Esophagus squamous epithelium (tissue), 4 donors: ENCODE results near the gene TAP1.
A peak's percentile ranks its signal among the peaks of the same experiment; 100 is the strongest.

Experiments
- POLR2A ChIP-seq, 4 donors: fragments of 450-650 bp; IDR thresholded peaks; one replicate each; pipeline ENCODE4 v1.6.1; 2017; ENCODE audit warnings: antibody characterized with exemption in 4 of 4, mild to moderate bottlenecking in 4 of 4, moderate library complexity in 3 of 4
- TF ChIP-seq, protein P1 (sequence below), 6 experiments: fragments of 450-650 bp in 4 of 6; fragments of 200-600 bp in 2 of 6; sonication (generic) in 2 of 6; IDR thresholded peaks; one replicate each; pipeline ENCODE4 v1.5.1; 2016 to 2019; ENCODE audit warnings: antibody characterized with exemption in 6 of 6, mild to moderate bottlenecking in 4 of 6, moderate library complexity in 4 of 6

DNA sequence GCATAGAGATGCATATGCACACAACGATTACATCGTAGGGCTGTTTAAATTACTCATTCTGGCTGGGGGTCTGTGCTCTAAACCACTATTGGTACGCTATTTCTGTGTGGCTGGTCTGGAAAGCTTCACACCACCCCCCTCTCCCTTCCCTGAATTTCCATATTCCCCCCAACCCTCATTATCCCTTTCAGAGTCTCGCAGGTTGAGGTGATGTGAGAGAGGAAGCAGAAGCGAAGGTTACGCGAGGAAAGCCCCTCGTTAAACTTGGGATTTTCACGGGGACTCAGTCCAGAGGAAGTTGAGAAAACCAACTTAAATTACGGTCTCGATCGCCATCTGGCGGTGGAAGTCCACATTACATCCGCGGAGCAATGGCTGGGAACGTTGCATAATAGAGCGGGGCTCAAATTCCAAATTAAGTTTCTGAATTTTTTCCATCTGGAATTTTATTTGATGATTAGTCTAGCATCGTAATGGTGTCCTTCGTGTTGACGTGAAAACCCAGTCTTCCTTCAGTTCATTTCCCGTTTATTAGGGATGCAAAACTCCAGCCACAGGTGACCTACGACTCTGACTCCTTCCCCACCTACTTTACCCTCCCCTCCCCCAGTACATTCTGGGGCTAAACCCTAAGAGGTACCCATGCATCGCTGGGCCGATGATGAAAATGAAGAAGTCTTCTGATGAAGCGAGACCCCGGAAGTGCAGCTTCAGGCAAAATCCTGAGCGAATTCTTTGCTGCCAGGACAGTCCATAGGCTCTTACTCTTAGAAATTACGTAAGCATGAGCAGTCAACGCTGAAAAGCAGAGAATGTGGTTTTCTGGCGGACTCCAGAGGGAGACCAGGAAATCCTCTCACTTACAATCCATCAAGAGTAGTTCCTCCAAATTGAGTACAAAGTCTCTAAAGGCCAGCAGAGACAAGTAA, 56.4 kb downstream of the TAP1 start:
- TF ChIP-seq, protein P1, sequence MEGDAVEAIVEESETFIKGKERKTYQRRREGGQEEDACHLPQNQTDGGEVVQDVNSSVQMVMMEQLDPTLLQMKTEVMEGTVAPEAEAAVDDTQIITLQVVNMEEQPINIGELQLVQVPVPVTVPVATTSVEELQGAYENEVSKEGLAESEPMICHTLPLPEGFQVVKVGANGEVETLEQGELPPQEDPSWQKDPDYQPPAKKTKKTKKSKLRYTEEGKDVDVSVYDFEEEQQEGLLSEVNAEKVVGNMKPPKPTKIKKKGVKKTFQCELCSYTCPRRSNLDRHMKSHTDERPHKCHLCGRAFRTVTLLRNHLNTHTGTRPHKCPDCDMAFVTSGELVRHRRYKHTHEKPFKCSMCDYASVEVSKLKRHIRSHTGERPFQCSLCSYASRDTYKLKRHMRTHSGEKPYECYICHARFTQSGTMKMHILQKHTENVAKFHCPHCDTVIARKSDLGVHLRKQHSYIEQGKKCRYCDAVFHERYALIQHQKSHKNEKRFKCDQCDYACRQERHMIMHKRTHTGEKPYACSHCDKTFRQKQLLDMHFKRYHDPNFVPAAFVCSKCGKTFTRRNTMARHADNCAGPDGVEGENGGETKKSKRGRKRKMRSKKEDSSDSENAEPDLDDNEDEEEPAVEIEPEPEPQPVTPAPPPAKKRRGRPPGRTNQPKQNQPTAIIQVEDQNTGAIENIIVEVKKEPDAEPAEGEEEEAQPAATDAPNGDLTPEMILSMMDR (IDR thresholded peaks at IDR 0.05): peak; percentile 91 to 97 (median 94)
- no peak for TF ChIP-seq POLR2A (IDR thresholded peaks at IDR 0.05)
